UCSD-AML1 (cell line): ENCODE results near the gene MED31.
"Not testable (repeated sequence)": the region's sequence is repeated elsewhere in the genome, so short reads cannot be mapped to it uniquely, and the experiment has no call there.

ENCODE experiments used
- DNase-seq: peaks from one replicate; lab custom pipeline; 2025; ENCODE audit not compliant: unreplicated experiment; lab: John Stamatoyannopoulos, UW

MED31 gene

DNA sequence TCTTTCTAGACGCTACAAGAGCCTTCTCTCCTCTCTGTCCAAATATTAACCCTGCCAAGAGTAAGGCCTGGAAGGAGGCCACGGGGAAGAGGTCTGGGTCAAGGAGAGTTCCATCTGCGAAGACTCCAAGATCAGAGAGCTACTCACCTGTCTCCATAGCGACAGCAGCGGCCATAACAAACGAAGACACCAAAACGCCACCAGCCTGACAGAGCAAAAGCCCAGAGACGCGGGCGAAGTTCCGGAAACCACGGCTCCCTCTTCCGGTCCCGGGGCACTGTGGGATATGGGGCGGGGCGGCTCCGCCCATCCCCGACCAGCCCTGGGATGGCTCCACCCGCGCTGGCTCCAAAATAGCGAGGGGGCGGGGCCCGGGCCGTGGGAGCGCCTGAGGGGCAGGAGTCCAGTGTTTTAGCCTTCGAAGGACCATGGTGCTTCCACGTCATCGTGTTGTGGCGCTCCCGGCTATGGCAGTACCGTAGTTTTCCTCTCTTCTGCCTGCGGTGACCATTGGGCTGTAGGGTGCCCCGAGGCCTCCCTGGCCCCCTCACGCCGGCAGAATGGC, at the start of gene MED31, which contains the start of gene C17orf100:
MED31 (minus strand) TSS at position 252 of the 565 bp plus-strand sequence; CDS start at position 175, 77 bp downstream.
C17orf100 (plus strand) TSS at position 409 of the 565 bp plus-strand sequence; CDS start at position 561, 152 bp downstream.
- DNase-seq: peak; percentile 95

DNA sequence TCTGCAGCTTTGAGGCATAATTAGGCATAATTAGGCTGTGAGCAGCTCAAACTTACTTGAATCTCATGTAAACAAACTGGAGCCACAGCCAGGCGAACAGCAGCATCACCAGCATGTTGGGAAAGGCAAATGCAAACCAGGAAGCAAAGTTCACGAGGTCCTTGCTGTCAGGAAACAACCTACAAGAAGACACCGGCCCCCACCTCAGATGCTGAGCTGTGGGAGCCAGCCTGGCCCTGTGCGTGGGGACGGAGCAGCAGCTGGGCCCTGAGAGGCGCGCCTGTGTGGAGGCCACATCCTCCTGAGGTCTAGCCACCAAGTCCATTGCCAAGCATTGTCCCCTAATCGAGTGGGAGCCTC, 49.5 kb upstream of the MED31 start:
- DNase-seq: no peak

DNA sequence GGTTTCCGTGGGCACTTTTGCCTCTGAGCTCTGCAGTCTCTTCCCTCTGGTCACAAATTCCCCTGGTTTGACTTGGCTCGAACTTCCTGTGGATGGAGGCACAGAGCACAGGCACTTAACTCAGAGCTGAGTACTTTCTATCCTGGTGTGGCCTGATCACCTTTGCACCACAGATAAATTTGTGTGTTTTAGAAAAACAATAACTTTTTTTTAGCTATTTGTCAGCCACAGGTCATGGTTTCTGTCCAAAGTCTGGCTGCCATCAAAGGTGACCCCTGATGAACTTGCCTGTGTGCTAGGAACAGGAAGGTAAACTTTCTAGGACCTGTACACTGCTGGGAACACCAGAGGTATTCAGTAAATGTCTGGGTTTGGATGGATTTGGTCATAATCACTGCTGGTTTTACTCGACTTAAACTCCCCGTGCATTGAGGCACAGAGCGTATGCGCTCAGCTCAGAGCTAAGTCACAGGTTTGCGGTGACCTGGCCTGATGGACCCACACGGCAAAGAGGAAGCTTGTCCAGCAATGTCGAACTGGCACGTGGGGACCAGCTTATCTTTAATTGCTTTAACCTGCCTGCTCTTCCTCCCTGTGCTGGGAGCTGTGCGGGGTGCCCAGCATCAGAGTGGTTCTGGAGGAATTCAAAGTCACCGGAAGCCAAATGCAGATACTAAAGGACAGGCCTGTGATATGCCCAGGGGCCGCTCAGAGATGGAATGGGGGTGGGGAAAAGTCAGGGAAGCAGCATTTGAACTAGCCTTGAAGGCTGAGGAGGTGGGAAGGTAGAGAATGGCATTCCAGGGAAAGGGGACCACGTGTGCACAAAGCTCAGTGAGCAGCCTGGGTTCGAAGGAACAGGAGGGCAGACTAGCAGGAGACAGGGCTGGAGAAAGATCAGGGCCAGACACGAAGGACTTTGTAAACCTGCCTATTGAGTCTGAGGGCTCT, 48.9 kb upstream of the MED31 start:
- DNase-seq: no peak

DNA sequence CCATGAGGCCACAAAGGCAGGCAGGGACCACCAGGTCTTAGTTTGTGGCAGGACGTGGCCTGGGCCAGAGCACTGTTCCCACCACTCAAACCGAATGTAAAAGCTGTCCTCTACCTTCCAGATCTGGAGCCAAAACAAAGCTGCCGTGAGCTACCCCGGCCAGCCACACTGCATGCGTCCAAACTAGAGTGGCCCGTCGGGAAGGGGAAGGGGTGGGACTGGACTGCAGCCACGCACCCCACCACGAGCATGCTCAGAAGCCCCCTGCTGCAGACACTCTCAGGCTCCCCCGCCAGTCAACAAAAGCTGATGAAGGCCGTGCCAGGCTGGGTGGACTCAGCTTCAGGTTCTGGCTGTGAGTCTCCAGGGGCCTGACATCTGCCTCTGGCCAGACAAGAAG, 46.6 kb upstream of the MED31 start:
- DNase-seq: no peak

DNA sequence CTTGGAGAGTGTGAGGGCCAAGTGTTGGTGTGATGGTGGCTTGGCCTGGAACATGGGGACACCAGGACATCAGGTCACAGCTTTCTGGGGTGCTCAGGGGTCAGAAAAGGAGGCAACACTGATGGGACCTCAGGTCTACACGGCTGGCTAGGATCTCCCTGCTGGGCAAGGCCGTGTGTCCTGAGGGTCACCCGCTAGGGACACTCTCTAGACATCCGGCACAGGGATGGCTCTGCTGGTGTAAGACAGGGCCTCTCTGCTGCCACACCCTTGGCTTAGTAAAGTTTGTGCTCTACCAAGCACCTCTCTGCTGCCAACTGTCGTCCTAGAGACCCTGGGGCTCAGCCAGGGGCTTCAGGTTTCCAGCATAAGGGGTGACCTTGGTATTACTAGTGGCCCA, 45.5 kb upstream of the MED31 start:
- DNase-seq: no peak

DNA sequence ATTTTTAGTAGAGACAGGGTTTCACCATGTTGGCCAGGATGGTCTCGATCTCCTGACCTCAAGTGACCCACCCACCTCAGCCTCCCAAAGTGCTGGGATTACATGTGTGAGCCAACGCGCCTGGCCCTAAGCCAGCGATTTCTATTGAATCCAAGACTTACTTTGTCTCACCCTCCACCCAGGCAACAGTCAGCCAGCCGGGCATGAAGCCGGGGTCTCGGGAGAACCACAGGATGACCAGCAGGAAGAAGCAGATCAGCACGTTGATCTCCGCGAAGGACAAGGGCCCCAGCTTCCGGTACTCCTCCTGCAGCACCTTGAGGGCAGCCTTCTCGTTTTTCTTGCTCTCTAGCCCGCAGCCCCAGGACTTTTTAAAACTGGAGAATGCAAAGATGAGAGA, 44.2 kb upstream of the MED31 start:
- DNase-seq: no peak

DNA sequence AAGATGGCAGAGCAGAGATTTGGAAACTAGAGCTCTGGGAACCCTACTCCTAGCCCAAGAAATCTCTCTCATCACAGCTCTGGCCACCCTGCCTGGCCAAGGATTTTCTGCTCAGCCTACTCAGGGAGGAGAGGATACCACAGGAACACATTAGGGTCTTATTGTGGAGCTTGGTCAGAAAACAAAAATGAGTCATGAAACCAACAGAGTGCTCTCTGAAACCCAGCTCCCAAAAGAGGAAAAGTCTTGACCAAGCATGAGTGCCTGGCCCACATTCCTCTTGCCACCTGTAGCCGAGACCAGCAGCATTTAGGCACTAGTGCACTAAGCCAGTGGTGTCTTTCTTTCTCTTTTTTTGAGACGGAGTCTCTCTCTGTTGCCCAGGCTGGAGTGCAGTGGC, 43.6 kb upstream of the MED31 start:
- DNase-seq: no peak

DNA sequence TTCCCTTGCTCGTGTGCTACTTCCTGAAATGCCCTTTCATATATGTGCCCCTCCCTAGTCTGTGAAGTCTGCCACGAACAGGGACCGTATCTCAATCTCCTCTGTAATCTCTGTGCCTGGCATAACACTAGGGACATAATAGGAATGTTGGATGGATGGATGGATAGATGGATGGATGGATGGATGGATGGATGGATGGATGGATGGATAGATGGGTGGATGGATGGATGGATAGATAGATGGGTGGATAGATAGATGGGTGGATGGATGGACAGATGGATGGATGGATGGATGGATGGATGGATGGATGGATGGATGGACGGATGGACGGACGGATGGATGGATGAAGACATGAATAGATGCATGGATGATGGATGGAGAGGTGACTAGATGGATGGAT, 40.6 kb upstream of the MED31 start:
- DNase-seq: not testable (repeated sequence)

DNA sequence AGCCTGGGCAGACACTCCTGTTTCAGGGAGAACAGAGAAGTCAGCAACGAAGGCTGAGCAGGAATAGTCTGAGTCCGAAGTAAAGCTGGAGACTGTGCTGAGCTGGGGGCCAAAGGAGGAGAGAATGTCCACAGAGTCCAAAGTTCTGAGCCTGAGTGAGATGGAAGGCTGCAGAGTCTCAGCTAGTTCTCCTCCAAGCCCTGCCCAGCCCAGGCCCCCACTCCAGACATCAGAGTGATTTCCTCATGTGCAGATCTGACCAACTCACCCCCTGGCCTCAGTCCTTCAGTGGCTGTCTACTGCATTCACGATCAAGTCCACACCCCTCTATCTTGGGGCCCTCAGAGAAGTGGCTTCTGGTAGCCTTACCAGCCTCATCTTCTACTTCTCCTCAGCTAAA, 40.1 kb upstream of the MED31 start:
- no peak for DNase-seq

DNA sequence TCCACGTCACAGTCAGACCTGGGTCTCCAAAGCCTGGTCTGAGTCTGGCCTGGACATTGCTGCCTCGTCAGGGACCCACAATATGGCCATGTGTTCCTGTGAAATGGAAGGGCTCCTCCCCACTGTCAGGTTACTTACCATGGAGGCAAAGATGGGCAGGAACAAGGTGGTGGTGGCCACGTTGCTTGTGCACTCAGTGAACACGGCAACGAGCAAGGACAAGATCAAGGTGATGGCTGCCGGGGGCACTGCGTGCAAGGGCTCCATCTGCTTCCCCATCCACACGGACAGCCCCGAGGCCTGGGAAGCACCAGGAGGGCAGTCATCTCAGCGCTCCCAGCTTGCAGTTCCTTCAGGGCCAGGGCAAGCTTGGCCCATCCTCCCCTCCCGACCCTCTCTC, 39.2 kb upstream of the MED31 start:
- no peak for DNase-seq

DNA sequence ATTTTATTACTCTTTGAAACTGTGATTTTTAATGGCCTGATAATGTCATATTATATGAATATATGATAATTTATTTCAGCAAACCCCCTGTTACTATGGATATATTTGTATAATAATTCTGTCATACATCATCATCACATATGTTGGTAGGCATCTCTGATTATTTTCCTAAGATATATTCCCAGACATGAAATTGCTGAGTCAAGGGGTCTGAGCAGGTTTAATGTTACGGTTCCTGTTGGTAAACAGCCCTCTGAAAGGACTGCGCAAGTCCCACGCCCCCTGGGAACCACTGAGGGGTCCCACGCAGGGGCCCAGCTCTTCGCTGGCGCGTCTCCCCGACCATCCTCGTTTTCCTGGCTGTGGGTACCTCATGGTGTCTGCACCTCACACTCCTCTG, 37.5 kb upstream of the MED31 start:
- no peak for DNase-seq

DNA sequence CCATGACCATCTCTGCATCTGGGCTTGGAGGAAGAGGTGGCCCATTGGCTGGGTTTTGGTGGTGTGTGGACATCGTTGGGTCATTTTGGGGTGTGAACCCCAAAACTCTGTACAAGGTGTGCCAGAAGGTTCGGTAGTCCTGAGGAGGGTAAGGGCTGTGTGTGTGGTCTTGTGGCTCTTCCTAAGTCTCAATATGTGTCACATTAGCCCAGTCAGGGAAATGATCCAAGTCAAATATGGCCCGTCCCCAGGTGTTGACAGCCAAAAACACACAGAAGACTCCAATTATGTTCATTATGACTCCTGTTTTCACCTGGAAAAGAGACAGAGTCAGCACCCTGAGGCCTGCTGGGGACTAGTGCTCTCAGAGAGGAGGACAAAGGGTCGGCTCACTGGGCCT, 34.6 kb upstream of the MED31 start:
- DNase-seq: no peak

DNA sequence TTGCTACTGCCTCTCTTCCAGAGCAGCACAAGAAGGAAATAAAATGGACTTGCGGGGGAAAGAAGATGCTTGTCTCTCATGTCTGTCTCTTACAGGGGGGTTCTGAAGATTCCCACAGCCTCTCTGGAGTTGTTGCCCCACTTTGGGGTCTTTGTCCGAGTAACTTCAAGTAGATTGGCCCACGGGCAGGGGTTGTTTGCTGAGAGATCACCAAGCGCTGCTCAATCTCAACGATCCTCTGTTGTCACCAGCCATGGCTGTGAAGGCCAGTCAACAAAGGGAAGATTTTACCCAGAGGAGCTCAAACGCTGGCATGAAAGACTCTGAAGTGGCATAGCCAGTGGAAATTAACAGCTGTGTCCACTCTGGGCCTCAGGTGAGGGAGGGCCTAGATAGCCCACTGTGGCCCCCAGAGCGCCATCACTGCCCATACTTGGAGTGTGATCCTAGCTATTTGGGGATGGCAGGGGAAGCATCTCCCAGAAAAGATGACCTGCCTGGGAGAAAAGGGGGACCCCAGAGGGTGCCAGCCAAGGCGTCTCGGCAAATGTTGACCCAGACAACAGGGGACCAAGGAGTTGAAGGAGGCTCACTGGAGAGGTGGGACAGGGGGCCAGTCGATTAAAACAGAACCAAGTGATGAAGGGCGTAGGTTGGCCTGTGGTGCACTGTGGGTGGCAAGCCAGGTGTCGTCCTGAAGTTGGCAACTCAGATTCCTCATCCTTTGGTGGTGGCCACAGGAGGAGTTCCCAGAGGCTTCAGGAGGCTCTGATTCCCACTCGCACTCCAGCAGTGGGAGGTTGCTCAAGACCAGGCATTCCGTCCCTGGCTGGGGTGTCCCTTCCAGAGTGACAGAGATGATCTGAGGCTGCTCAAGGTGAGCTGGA, 33.7 kb upstream of the MED31 start:
- DNase-seq: no peak

DNA sequence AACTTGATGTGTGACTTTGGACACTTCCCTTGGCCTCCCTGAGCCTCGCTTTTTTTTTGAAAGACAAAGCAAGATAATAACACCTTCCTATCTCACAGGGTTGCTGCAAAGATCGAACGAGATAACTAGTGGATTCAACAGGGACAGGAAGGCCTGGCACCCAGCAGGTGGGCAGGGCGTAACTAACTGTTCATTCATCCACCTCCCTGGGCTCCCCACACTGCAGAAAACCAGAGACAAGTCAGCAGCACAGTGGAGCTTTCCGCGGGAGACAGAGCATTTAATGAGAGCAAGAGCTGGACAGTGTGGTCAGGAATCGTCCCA, 33.0 kb upstream of the MED31 start:
- no peak for DNase-seq

DNA sequence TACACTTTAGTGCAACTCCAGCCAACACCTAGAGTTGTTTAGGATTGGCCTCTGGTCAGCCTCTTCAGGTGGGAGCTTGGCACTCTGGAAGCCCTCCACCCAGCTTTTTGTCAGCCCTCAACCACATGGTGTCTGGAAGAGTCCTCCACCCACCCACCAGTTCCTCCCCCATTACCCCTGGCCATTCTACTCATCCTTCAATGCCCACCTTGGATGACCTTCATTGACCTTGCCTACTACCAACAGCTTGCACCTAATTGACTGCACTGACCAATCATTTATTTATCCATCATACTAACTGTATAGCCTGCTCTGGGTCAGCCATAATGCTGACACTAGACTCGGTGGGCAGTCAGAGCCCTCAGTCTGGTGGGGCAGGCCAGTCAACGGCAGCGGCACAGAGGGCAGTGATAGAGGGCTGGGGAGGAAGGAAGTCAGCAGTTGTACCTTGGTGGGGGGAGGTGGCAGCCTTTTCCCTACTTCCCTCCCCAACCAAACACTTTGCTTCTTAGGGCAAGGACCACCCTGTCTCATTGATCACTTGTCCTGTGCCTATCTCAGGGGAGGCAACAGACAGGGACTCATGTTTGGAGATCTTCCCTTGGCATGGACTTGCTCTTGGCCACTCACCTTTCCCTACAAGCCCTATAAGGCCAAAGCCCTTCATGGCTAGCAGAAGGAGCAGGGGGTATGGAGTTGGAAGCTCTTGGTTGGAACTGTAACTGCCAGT, 32.5 kb upstream of the MED31 start:
- no peak for DNase-seq

DNA sequence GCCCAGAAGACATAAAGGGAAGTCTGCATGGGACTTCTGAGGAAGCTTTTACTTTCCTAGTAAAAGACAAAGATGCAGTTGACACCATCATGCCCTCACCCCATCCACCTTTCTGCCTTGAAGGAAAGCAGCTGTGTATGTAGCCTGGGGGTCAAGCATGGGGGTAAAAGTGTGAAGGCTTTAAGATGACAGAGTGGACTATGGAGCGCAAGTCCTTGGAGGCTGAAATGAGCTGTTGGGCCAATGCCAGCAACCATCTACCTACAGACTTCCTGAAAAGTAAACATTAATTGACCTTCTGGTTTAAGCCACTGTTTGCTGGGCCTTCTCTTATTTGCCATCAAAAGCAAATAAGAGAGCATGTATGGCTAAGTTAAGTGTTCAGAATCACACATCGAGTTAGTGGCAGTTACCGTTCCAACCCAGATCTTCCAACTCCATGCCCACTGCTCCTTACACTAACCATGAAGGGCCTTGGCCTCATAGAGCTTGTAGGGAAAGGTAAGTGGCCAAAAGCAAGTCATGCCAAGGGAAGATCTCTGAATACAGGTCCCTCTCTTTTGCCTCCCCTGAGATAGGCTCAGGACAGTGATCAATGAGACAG, 31.8 kb upstream of the MED31 start:
- DNase-seq: no peak

DNA sequence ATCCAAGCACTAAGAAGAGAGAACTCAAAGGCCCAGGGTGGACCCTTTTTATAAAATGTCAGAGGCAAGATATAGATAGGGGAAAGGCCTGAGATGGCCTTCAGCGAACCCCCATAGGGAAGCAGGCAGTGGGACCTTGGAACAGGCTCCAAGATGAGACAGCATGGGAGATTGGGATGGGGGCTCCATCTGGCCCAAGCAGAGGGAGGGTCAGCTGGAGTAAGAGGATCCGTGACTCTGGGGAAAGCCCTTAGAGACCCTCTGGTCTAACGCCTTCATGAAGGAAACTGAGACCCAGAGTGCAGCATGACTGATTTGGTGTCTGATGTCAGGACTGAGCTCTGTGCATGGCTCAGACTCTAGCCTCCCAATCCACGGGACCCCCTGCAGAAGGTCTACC, 30.9 kb upstream of the MED31 start:
- no peak for DNase-seq

DNA sequence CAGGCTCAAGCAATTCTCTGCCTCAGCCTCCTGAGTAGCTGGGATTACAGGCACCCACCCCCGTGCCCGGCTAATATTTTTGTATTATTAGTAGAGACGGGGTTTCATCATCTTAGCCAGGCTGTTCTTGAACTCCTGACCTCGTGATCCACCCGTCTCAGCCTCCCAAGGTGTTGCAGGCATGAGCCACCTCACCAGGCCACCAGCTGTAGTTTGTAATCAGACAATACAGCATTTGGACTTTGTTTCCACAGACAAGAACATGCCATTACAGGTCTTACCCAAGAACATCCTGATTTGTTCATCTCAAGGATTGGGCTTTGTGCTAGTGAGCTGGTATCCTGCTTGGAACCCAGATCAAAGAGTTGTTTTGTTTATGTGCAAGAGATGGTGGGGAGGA, 30.3 kb upstream of the MED31 start:
- DNase-seq: no peak

DNA sequence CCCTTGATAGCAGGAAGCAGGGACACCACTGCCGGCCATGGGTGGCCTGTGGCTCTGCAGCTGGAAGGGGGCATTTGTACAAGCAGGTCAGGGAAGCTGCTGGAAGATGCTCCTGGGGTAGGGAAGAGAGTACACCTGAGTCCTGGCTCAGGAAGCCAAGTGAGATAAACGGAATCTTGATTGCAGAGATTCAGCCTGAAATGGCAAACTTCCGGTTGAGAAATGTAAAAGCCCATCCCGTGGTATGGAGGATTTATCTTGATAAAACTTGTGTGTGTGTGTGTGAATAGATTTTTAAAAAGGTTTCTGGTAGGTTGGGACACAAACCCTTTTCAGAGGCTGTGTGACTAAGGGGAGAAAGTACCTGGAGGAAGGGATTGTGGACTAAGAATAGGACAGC, 29.8 kb upstream of the MED31 start:
- DNase-seq: no peak

DNA sequence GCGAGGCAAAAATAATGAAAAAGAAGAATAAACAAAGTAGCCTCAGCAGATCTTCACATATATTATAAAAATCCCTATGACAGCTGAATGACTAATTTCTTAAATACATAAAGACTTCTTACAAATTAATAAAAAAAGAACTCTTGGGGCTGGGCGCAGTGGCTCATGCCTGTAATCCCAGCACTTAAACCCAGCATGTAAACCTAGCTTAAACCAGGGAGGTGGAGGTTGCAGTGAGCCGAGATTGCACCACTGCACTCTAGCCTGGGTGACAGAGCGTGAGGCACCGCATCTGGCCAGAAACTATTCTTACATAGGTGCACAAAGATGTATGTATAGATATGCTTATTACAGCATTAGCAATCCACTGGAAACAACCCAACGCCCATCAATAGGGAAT, 27.8 kb upstream of the MED31 start:
- no peak for DNase-seq

DNA sequence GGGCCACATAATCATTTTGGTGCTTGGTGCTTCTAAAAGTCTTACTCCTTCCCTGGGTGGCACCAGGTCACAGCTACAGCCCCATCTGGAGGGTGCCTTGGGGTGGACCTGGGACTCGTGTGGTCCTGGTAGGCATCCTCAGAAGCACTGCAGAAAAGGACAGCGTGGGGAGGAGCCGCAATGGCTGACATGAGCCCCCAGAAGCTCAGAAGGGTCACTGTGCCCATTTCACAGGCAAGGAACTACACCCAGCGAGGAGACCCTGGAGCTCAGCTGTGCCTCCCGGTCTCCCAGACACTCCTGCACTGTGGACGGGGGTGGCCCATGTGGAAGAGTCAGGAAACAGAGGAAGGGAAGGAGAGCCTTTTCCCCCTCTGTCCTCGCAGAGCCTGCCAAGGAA, 26.5 kb upstream of the MED31 start:
- DNase-seq: no peak
